OCI-LY7 (cell line): ENCODE data around the gene MDH2.
"Not testable (repeated sequence)": the region's sequence is repeated elsewhere in the genome, so short reads cannot be mapped to it uniquely, and the experiment has no call there.

Experiments used
- CTCF ChIP-seq: fragments of 200-600 bp; sonication (generic); conservative IDR thresholded peaks from 2 replicates; pipeline ENCODE4 v1.5.1; 2014; ENCODE audit warnings: mild to moderate bottlenecking, antibody characterized with exemption, low read length, moderate library complexity, mixed read lengths
- EZH2phosphoT487 ChIP-seq: fragments of 200-600 bp; sonication (generic); IDR thresholded peaks from 2 replicates; pipeline ENCODE4 v1.6.1; 2018; ENCODE audit warnings: low read depth, borderline replicate concordance, mild to moderate bottlenecking, mixed run types, antibody characterized with exemption, low read length, moderate library complexity, mixed read lengths

GRCh38 chr7:76005004-76005403, 42.9 kb upstream of the MDH2 start:
- not testable (repeated sequence) for TF ChIP-seq CTCF, EZH2phosphoT487
